MCF 10A (cell line): ENCODE results near the gene ABCA1. TPM values are rescaled to one million over a fixed set of nuclear protein-coding genes. Genes with fewer than 3 reads are reported as not detected.
"Not testable (repeated sequence)": the region's sequence is repeated elsewhere in the genome, so short reads cannot be mapped to it uniquely, and the experiment has no call there.

Experiments used
- BruUV-seq: library from RNA; stranded (reverse); fragments of 400-500 nt; replicated peaks from 2 replicates; lab custom pipeline; 2021; lab: Mats Ljungman, UMichigan
- CTCF ChIA-PET: fragments of 300-600 bp; sonication (Branson Sonifier 250); formaldehyde crosslinking; extraction: SDS; loops from one replicate; lab custom pipeline; 2021; ENCODE audit warnings: antibody characterized with exemption, inconsistent platforms; lab: Yijun Ruan, JAX
- POLR2A ChIA-PET: fragments of 300-600, 350-650 bp; sonication (Branson Sonifier 250); formaldehyde crosslinking; extraction: SDS; loops from one replicate; lab custom pipeline; 2020; ENCODE audit warnings: antibody characterized with exemption, inconsistent platforms; lab: Yijun Ruan, JAX
- DNase-seq: peaks from one replicate; pipeline ENCODE4 v3.0.0-alpha.2; 2018; ENCODE audit not compliant: unreplicated experiment
- H3K27ac Mint-ChIP-seq: one replicate; pipeline ENCODE4 v1.8.0; 2022; ENCODE audit warnings: mild to moderate bottlenecking, low read depth, mixed read lengths; ENCODE audit not compliant: unreplicated experiment
- H3K27me3 Mint-ChIP-seq: one replicate; pipeline ENCODE4 v1.8.0; 2022; ENCODE audit warnings: mixed read lengths; ENCODE audit not compliant: insufficient read depth, unreplicated experiment
- H3K36me3 Mint-ChIP-seq: one replicate; pipeline ENCODE4 v1.8.0; 2022; ENCODE audit warnings: mild to moderate bottlenecking, moderate library complexity, mixed read lengths; ENCODE audit not compliant: insufficient read depth, unreplicated experiment
- H3K4me1 Mint-ChIP-seq: one replicate; pipeline ENCODE4 v1.8.0; 2022; ENCODE audit warnings: mixed read lengths; ENCODE audit not compliant: insufficient read depth, unreplicated experiment
- H3K4me3 Mint-ChIP-seq: one replicate; pipeline ENCODE4 v1.8.0; 2022; ENCODE audit warnings: mild to moderate bottlenecking, moderate library complexity, mixed read lengths; ENCODE audit not compliant: unreplicated experiment
- H3K9me3 Mint-ChIP-seq: one replicate; pipeline ENCODE4 v1.8.0; 2022; ENCODE audit warnings: mixed read lengths; ENCODE audit not compliant: unreplicated experiment
- CTCF ChIP-seq: fragments of 200-600 bp; IDR thresholded peaks from one replicate; pipeline ENCODE4 v1.8.0; 2022; ENCODE audit warnings: antibody characterized with exemption, mild to moderate bottlenecking; ENCODE audit not compliant: unreplicated experiment
- intact Hi-C: fragments of 100-400 bp; cut with micrococcal nuclease; formaldehyde crosslinking; loops from 2 replicates; pipeline ENCODE4 v1.14.1; 2022
- total RNA-seq: library from RNA; stranded (reverse); gene quantifications from 2 replicates; pipeline ENCODE4 v1.2.3, GENCODE V29; 2022

ABCA1 gene
- total RNA-seq, 1 experiment from 2014 or later: 0.28 TPM

- no peak for DNase-seq
- TF ChIP-seq CTCF: no peak
- POLR2A ChIA-PET: no interaction called here
- no peaks in the 10 kb centered on the region for H3K4me1 Mint-ChIP-seq
- H3K27me3 Mint-ChIP-seq: no peaks in the 10 kb centered on the region
- no peaks in the 10 kb centered on the region for H3K36me3 Mint-ChIP-seq
- CTCF ChIA-PET: no interaction called here
- no peak overlapping the region for H3K4me3 Mint-ChIP-seq
- intact Hi-C loops: no loop called here
- no peaks in the 10 kb centered on the region for H3K9me3 Mint-ChIP-seq
- H3K27ac Mint-ChIP-seq: no peak overlapping the region
- no TSS peak for BruUV-seq
These were observed 8.3 kb upstream of the ABCA1 start for GRCh38 chr9:104936291-104936690.

GRCh38 chr9:104935501-104935810 lies 7.5 kb upstream of the ABCA1 start:
- H3K4me1 Mint-ChIP-seq, BruUV-seq, CTCF ChIA-PET: not testable (repeated sequence)

DNA sequence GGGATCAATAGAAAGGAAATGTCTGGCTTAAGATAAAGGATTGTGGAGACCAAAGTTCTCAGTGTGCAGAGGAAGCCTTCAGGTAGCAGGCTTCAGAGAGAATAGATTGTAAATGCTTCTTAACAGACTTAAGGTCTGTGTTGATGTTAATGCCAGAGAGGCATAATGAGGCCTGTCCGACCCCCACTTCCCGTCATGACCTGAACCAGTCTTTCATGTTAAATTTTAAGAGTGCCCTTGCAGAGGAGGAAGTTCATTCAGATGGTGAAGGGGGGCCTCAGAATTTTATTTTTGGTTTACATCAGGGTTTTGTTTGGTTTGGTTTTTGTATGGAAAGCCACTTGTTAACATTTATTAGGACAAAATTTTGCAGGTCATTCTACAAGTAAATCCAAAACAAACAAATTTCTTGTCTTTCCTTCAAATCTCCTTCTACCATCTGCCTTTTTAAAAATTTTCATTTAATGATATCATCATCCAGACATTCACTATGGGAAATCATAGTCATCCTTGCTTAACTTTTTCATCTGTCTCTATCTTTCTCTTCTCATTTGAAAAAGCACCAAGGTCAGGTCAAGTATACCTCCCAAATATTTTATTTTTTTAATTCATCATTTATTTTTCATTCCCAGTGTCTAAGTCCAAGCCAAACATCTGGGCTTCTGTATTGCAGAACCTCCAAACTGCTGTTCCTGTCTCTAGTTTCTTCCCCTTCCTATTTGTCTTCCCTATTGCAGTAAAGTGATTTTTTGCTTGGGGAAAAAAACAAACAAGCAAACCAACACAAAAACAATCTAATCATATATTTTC lies 6.9 kb upstream of the ABCA1 start:
- Mint-ChIP-seq H3K9me3 (no peaks in the 10 kb centered on the region), H3K4me3 (no peak overlapping the region), H3K36me3 (no peaks in the 10 kb centered on the region), H3K27me3 (no peaks in the 10 kb centered on the region), H3K4me1 (no peaks in the 10 kb centered on the region), H3K27ac (no peak overlapping the region)
- intact Hi-C loops: loop anchor here (2.0 kb wide), 1 partner anchor 222 kb away; no protein-coding TSS in a partner anchor
- ChIA-PET POLR2A (no interaction called here), CTCF (no interaction called here)
- TF ChIP-seq CTCF: no peak
- DNase-seq: no peak
- BruUV-seq: no TSS peak

More at GRCh38 chr9:104935501-104935810, 7.5 kb upstream of the ABCA1 start:
- H3K27me3 Mint-ChIP-seq, POLR2A ChIA-PET, H3K36me3 Mint-ChIP-seq, DNase-seq, H3K27ac Mint-ChIP-seq, H3K9me3 Mint-ChIP-seq, H3K4me3 Mint-ChIP-seq: not testable (repeated sequence)
- intact Hi-C loops: loop anchor here (2.0 kb wide), 1 partner anchor 221 kb away; no protein-coding TSS in a partner anchor

GRCh38 chr9:104933091-104933490 lies 5.1 kb upstream of the ABCA1 start:
- DNase-seq, BruUV-seq, H3K4me1 Mint-ChIP-seq, POLR2A ChIA-PET, H3K9me3 Mint-ChIP-seq, intact Hi-C loops, H3K4me3 Mint-ChIP-seq, H3K27ac Mint-ChIP-seq, H3K27me3 Mint-ChIP-seq, H3K36me3 Mint-ChIP-seq: not testable (repeated sequence)
- CTCF ChIA-PET: interaction anchor here (0.6 to 0.7 kb wide), 2 partner anchors 55 to 483 kb away, joined by 3 to 4 read pairs; no protein-coding TSS in a partner anchor

- no peaks in the 10 kb centered on the region for H3K4me1 Mint-ChIP-seq
- intact Hi-C loops: no loop called here
- no peak overlapping the region for H3K27ac Mint-ChIP-seq
- DNase-seq: no peak
- CTCF ChIA-PET: interaction anchor here (0.6 to 1.3 kb wide), 4 partner anchors 16 to 157 kb away, joined by 3 read pairs; no protein-coding TSS in a partner anchor
- BruUV-seq: no TSS peak
- no peaks in the 10 kb centered on the region for H3K36me3 Mint-ChIP-seq
- no peak overlapping the region for H3K4me3 Mint-ChIP-seq
- POLR2A ChIA-PET: interaction anchor here (0.8 kb wide), 1 partner anchor 18 kb away, joined by 3 read pairs; no protein-coding TSS in a partner anchor
- no peaks in the 10 kb centered on the region for H3K9me3 Mint-ChIP-seq
- no peaks in the 10 kb centered on the region for H3K27me3 Mint-ChIP-seq
- no peak for TF ChIP-seq CTCF
These were observed 3.3 kb upstream of the ABCA1 start for GRCh38 chr9:104931256-104931655.
